Psoas muscle (tissue), 8 donors: ENCODE data around the gene ZNF85. TPM values are rescaled to one million over a fixed set of nuclear protein-coding genes. Genes with fewer than 3 reads are reported as not detected.
"Not testable (repeated sequence)": the region's sequence is repeated elsewhere in the genome, so short reads cannot be mapped to it uniquely, and the experiment has no call there.

Experiments used
- ATAC-seq, 4 donors: fragments of 200-7000 bp; cut with Tn5 transposase; one replicate each; pipeline ENCODE4 v1.9.1; 2020; ENCODE audit warnings: moderate library complexity in 3 of 4, mild to moderate bottlenecking in 2 of 4
- DNase-seq, 2 donors: peaks; one replicate each; pipeline ENCODE4 v3.0.0-alpha.2; 2020
- H3K27ac ChIP-seq: fragments of 200-600 bp; one replicate; pipeline ENCODE4 v1.8.0; 2022
- H3K27me3 ChIP-seq, 3 donors: fragments of 200-600 bp in 1 of 3; one replicate each; pipeline versions ENCODE4 v1.6.1 to v1.8.0; 2013 to 2022; ENCODE audit warnings: low read length in 2 of 3, mild to moderate bottlenecking in 2 of 3, moderate library complexity in 1 of 3; ENCODE audit not compliant: insufficient read depth in 3 of 3
- H3K36me3 ChIP-seq, 2 donors: fragments of 200-600 bp in 1 of 2; one replicate each; pipeline versions ENCODE4 v1.6.1 to v1.8.0; 2013 to 2022; ENCODE audit warnings: low read depth in 1 of 2, mild to moderate bottlenecking in 1 of 2, moderate library complexity in 1 of 2; ENCODE audit not compliant: insufficient read depth in 1 of 2
- H3K4me1 ChIP-seq: fragments of 200-600 bp; one replicate; pipeline ENCODE4 v1.8.0; 2022
- H3K4me3 ChIP-seq: fragments of 200-600 bp; one replicate; pipeline ENCODE4 v1.8.0; 2022; ENCODE audit warnings: mild to moderate bottlenecking
- H3K9me3 ChIP-seq: fragments of 200-600 bp; one replicate; pipeline ENCODE4 v1.8.0; 2022
- CTCF ChIP-seq: fragments of 200-600 bp; IDR thresholded peaks from one replicate; pipeline ENCODE4 v1.8.0; 2022; ENCODE audit warnings: antibody characterized with exemption
- WGBS, 3 donors: extraction: QIAGEN DNeasy Blood & Tissue Kit; methylation state at CpG; one replicate each; pipeline versions ENCODE4 v1.1.6 to v1.1.7; 2013; 5-methylcytosine and 5-hydroxymethylcytosine counted together
- intact Hi-C, 2 donors: fragments of 100-400 bp; cut with DNase I; formaldehyde crosslinking; loops; one replicate each; pipeline versions ENCODE4 v1.11.0 to v1.14.2; 2022
- polyA plus RNA-seq, 3 donors: library from polyadenylated mRNA; stranded (reverse); fragments of 200-250 nt; gene quantifications; one replicate each; pipeline ENCODE4 v1.2.3, GENCODE V29; 2013
- total RNA-seq, 4 donors: library from RNA; stranded (reverse); fragmentation: NEBNext Ultra II Directional in 2 of 4; extraction: Animal tissue kit (Norgen Biotek cat#: 25700) in 2 of 4; gene quantifications; one replicate each; pipeline versions ENCODE4 v1.2.1 to v1.2.4, GENCODE V29; 2021 to 2023
- donor health status: healthy with polysubstance abuse.
- donor health status: DM: no; HTN: no; CAD: no; lungs with moderate emphysema.
- donor health status: Bipolar disorder and iron deficiency.
- donor health status: healthy.
- donor health status: DM: yes; HTN: yes; CAD: no.
- donor health status: DM: no; HTN: no; CAD: no.
- donor health status: DM: no; HTN: no; CAD: no.
- donor health status: DM: yes; HTN: yes; CAD: no.

ZNF85 gene
- total and polyA plus RNA-seq, 7 donors, result 0.24 to 2.2 (median 0.69) TPM

DNA sequence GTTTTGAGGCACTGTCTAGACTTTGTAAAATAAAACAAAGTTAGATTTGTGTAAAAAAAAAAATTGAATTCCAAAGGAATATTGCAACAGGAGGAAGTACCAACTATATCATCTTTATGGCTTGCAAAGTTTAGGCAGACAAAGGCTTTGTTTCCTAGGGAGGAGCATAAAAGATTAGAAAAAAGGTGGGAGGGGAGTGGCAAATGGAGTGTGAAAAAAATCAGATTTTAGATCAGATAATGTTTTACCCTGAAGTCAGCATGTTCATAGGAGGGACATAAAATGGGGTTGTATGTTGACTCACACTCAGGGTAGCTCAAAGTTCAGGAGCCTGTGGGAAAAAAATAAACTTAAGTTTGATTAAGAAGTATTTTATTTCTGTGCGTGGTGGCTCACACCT is 3.7 kb downstream of the ZNF85 start:
- no peak overlapping the region for H3K27ac ChIP-seq
- intact Hi-C loops, result no loop called here
- DNase-seq (no peak), ATAC-seq (no peak)
- no peak overlapping the region for H3K4me3 ChIP-seq
- 98 to 100% (median 100%) methylated on average over 1 of the region's 1 CpG for WGBS, 3 donors
- no peaks in the 10 kb centered on the region for H3K9me3 ChIP-seq
- H3K4me1 ChIP-seq, result no peaks in the 10 kb centered on the region
- no peaks in the 10 kb centered on the region for H3K27me3 ChIP-seq
- TF ChIP-seq CTCF, result no peak
- H3K36me3 ChIP-seq, result no peaks in the 10 kb centered on the region

DNA sequence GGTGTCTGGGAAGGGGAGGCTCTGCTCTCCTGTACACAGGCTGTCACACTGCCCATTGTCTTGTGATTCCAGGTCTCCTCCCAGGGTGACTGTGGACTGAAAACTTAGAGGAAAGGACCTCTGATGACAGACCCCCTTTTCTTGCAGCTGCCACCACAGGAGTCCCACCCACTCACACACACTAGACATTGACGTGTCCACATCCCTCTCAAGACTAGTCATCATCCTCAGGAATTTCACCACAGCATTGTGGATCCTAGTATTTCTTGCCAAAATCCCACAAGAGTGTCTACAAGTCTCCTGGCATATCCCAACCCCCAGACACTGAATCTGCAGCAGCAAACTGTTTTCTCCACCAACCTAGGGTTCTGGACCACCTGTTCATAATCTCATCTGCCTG is 5.3 kb downstream of the ZNF85 start:
- no peak overlapping the region for H3K27ac ChIP-seq
- H3K27me3 ChIP-seq, result no peaks in the 10 kb centered on the region
- no peak for ATAC-seq
- WGBS, 3 donors, result 86 to 100% (median 87%) methylated on average over 1 of the region's 1 CpG
- peaks cover 3% of the 10 kb centered on the region for H3K9me3 ChIP-seq
- no peaks in the 10 kb centered on the region for H3K36me3 ChIP-seq
- no peak for DNase-seq
- intact Hi-C loops, result no loop called here
- no peak overlapping the region for H3K4me3 ChIP-seq
- no peak for TF ChIP-seq CTCF
- H3K4me1 ChIP-seq, result no peaks in the 10 kb centered on the region

GRCh38 chr19:20936322-20936947 is 13.4 kb downstream of the ZNF85 start:
- WGBS, 3 donors, result 94 to 98% (median 96%) methylated on average over 5 of the region's 5 CpGs
- DNase-seq, H3K4me1 ChIP-seq, H3K4me3 ChIP-seq, ATAC-seq, H3K36me3 ChIP-seq, intact Hi-C loops, H3K27me3 ChIP-seq, H3K9me3 ChIP-seq, H3K27ac ChIP-seq: not testable (repeated sequence)

DNA sequence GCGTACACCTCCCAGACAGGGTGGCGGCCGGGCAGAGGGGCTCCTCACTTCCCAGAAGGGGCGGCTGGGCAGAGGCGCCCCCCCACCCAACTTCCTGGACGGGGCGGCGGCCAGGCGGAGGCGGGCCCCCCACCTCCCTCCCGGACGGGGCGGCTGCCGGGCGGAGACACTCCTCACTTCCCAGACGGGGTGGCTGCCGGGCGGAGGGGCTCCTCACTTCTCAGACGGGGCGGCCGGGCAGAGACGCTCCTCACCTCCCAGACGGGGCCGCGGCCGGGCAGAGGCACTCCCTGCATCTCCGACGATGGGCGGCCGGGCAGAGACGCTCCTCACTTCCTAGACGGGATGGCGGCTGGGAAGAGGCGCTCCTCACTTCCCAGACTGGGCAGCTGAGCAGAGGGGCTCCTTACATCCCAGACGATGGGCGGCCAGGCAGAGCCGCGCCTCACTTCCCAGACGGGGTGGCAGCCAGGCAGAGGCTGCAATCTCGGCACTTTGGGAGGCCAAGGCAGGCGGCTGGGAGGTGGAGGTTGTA is 29.6 kb downstream of the ZNF85 start:
- not testable (repeated sequence) for DNase-seq
- WGBS, 3 donors, result 82 to 87% (median 87%) methylated on average over 16 to 41 of the region's 41 CpGs

DNA sequence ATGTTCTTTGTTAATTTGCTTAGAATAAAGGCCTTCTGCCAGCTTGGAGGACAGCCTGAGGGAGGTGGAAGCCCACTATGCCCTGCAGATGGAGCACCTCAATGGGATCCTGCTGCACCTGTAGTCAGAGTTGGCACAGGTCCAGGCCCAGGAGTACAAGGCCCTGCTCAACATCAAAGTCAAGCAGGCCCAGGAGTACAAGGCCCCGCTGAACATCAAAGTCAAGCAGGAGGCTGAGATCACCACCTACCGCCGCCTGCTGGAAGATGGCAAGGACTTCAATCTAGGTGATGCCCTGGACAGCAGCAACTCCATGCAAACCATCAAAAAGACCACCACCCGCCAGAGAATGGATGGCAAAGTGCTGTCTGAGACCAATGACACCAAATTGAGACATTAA is 41.7 kb downstream of the ZNF85 start:
- H3K27me3 ChIP-seq, result no peaks in the 10 kb centered on the region
- WGBS, 3 donors, result 31 to 37% (median 35%) methylated on average over 4 of the region's 4 CpGs
- no peak overlapping the region for H3K27ac ChIP-seq
- H3K36me3 ChIP-seq, result no peaks in the 10 kb centered on the region
- no peak for DNase-seq
- no peak for ATAC-seq
- no peaks in the 10 kb centered on the region for H3K9me3 ChIP-seq
- no peaks in the 10 kb centered on the region for H3K4me1 ChIP-seq
- H3K4me3 ChIP-seq, result no peak overlapping the region
- no peak for TF ChIP-seq CTCF
- intact Hi-C loops, result no loop called here

More for the DNA sequence above, 29.6 kb downstream of the ZNF85 start:
- H3K4me3 ChIP-seq, H3K27ac ChIP-seq, intact Hi-C loops, H3K36me3 ChIP-seq, H3K4me1 ChIP-seq, H3K27me3 ChIP-seq, ATAC-seq: not testable (repeated sequence)
- H3K9me3 ChIP-seq, result peaks cover 29% of the 10 kb centered on the region

DNA sequence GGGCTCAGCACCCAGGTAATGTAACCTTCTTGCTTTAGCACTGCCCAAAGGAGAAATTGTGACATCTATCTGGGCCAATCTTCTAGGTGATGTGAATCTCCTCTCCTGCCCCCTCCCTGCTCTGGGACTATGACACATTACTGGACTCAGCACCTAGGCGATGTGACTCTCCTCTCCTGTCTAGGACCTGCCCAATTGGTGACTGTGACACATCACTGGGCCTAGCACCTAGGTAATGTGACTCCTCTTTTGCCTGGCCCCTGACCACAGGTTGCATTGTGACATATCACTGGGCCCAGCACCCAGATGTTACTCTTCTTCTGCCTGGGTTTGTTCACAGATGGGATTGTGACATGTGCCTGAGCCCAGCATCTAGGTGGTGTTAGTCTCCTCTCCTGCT is 45.0 kb downstream of the ZNF85 start:
- Histone ChIP-seq H3K36me3 (no peaks in the 10 kb centered on the region), H3K27ac (no peak overlapping the region), H3K27me3 (no peaks in the 10 kb centered on the region), H3K4me3 (no peak overlapping the region), H3K9me3 (no peaks in the 10 kb centered on the region), H3K4me1 (no peaks in the 10 kb centered on the region)
- DNase-seq (no peak), ATAC-seq (no peak)
- TF ChIP-seq CTCF, result no peak
- intact Hi-C loops, result no loop called here
- 76 to 94% (median 88%) methylated on average over 1 of the region's 1 CpG for WGBS, 3 donors
